NCI-H1436 treated with DMSO at 0.1 percent for 48 hours (cell line): ENCODE results near the gene TSHZ2.
"Not testable (repeated sequence)": the region's sequence is repeated elsewhere in the genome, so short reads cannot be mapped to it uniquely, and the experiment has no call there.

Source experiments
- DNase-seq: peaks from one replicate; lab custom pipeline; 2025; lab: John Stamatoyannopoulos, UW

TSHZ2 gene

DNA sequence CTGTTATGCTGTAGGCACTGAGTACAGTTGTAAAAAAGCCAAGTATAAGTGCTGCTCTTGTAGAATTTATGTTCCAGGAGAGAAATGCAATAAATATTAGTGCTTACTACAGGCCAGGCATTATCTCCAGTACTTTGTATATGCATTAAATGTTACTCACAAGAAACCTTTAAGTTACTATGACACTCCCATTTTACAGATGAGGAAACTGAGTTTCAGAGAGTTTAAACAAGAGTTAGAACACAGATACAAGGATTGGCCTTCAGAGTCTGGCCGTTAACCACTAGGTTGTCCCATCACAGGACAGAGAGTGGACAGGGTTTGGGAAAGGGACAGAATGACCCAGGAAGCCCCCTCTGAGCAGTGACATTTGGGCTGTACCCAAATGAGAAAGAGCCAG is 347.0 kb downstream of the TSHZ2 start:
- no peak for DNase-seq

DNA sequence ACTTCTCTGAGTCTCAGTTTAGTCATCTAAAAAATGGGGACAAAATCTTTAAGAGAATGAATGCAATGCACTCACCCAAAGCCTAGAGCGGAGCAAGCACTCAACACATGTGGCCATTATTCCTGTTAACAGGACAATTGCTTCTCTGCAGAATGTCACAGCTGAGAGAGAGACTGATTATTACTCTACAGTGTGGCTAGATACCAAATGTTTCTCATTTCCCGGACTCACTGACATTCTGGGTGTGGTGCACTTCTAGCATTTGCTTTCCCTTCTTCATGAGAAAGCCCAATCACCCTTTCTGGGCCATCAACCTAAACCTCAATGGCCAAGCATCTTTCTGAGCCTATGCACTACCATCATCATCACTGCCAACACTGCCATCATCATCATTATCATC is 347.6 kb downstream of the TSHZ2 start:
- DNase-seq: no peak

DNA sequence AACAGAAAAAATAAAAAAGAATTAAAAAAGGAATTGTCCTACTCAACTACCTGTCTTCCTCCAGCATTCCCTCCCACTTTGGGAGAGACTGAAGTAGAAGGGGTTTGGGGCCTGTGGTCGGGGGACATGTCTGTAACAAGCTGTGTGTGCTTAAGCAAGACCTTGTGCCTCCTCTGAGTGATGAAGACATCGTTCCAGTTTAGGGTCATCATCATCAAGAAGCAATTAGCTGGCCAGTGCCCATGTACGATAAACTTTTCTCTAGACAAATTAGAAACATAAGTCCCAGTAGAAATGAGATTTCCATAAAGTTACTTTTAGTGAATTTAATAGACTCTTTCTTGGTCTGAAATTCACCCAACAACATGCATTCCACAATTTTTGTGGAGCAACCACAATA is 348.5 kb downstream of the TSHZ2 start:
- no peak for DNase-seq

DNA sequence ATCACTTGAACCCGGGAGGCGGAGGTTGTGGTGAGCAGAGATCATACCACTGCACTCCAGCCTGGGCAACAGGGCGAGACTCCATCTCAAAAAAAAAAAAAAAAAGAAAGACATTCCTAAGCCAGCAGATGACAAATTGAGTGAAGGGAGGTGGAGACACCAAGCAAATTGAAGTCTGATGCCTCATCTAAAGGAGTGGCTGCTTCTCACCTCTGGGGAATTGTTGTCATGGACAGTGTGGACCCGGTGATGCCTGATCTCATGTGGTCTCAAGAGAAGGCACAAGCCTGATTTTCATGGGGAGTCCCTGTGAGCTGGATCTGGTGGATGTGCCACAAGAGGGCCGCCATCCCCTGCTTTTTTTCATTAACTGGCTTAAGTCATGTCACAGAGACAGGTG is 349.4 kb downstream of the TSHZ2 start:
- no peak for DNase-seq

DNA sequence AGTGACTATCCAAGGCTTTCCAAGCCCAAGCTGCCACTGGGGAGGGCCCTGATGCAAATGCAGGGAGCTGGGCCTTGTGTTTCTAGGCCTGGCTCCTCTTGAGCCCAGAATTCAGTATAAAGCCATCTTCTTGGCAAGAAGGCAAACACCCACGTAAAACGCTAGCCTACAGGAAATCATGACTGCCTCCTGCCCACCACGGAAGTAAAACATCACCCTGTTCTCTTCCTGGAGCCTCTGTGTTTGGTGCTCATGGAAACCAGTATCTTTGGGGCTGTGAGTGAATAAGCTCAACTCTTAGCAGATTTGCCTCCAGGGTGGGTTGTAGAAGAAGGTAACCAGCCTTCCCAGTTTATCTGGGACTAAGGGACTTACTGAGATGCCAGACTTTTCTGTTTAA is 350.5 kb downstream of the TSHZ2 start:
- no peak for DNase-seq

DNA sequence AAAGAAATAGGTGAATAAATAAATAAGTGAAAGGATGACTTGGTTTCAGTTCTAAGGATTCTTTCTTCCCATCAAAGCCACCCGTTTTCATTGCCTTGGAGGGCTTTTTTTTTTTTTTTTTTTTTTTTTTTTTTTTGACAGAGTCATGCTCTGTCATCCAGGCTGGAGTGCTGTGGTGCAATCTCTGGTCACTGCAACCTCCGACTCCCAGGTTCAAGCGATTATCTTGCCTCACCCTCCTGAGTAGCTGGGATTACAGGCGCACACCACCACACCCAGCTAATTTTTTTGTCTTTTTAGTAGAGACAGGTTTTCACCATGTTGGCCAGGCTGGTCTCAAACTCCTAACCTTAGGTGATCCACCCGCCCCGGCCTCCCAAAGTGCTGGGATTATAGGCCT is 351.3 kb downstream of the TSHZ2 start:
- not testable (repeated sequence) for DNase-seq

DNA sequence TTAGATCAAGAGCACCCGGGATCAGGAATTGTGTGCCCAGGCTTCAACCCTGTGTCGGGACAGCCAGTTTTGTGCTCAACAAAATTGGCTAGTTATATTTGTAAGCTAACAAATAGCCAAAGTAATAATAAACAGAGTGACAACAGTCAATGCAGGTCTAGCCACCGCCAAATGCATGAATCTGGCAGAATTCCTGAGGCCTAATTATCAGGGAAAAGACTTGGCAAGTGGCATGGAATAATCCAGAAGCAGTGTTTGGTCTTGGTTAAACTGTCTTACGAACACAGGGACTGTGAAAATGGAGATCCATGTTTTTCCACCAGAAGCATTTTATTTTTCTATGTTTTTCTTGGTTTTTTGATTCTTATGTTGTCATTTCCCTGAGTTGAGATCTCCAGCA is 352.7 kb downstream of the TSHZ2 start:
- DNase-seq: no peak

DNA sequence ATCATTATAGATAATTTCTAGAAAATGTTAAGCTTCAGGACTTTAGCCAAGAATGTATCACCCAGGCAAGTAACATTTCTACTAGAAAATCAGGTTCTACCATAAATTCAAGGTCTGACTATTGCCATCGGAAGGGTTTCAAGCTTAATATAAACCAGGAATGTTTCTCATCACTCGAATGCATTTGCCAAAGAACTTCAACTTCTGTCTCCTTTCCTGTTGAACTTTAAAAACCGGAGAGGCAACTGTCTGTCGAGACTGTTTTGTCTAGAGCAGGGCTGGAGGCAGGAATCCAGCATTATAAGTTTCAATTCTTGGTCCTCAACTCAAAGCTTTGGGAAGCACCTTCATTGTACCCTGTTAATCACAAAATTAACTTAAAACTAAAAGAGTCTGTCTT is 356.8 kb downstream of the TSHZ2 start:
- no peak for DNase-seq

DNA sequence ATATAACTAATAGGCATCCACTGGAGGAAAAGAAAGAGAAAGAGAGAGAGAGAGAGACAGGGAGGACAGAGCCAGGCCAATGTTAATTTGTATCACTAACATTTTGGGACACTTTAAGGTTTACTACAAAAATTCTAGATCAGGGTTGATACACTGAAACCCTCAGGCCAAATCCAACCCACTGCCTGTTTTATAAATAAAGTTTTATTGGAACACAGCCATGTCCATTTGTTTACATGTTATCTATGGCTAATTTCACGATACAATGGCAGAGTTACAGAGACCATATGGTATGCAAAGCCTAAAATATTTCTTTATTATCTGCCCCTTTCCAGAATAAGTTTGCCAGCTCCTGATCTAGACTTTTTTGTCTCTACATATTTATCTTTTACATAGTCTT is 357.6 kb downstream of the TSHZ2 start:
- DNase-seq: no peak

DNA sequence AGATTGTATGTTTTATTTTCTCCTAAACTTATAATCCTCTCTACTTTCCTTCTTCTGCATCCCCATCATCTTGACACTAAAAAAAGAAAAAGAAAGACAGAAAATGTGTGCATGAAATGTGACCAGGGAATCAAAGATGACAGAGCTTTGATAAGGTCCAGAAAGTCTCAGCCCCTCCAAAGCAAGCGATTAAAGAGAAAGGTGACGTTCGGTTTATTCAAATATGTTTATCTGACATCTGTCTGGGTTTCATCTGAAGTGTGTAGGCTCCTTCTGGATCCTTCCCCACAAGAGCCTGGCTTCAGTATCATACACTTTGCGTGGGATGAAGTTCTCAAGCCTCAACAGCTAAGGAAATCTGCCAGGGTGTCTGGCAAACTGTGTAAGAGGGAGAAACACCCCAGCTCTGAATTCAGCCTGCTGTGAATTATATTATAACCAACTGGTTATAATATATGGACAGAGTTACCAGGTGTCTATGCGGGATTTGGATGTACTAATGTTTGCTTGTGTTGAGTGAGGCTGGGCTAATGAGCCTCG is 358.5 kb downstream of the TSHZ2 start:
- no peak for DNase-seq

DNA sequence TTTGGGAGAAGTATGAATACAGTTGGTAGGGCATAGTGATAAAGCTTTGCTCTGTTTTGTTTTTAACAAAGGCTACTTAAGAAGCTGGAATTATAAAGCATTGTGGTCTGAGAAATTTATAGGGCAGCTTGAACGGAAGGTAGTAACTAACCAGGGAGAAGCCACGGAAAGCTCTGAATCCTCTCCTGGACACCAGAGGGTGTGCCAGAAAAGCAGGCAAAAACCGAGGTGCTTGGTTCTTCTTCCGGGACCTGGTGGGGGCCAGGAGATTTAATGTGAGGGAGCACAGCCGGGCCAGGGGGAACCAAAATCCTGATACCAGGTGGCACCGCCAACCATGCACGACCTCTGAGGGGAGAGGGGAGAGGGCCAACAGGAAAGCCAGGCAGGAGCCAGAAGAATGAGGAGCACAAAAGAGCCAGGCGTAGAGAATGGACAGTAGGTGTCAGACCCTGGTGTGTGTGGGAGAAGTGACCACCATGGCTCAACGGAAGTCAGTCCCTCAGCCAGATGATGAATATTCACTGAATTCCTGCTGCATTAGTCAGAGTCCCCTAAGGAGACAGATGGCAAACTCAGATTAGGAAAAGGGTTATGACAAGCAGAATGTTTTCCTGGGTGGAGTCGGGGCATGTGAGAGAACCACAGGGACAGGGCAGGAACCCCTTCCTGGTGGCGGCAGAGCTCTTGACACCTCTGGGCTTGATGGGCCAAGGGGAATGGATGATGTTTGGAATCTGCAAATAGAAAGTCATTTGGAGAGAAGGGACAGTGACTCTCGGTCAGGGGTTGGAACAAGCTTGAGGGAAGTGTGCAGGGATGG is 359.2 kb downstream of the TSHZ2 start:
- DNase-seq: no peak

DNA sequence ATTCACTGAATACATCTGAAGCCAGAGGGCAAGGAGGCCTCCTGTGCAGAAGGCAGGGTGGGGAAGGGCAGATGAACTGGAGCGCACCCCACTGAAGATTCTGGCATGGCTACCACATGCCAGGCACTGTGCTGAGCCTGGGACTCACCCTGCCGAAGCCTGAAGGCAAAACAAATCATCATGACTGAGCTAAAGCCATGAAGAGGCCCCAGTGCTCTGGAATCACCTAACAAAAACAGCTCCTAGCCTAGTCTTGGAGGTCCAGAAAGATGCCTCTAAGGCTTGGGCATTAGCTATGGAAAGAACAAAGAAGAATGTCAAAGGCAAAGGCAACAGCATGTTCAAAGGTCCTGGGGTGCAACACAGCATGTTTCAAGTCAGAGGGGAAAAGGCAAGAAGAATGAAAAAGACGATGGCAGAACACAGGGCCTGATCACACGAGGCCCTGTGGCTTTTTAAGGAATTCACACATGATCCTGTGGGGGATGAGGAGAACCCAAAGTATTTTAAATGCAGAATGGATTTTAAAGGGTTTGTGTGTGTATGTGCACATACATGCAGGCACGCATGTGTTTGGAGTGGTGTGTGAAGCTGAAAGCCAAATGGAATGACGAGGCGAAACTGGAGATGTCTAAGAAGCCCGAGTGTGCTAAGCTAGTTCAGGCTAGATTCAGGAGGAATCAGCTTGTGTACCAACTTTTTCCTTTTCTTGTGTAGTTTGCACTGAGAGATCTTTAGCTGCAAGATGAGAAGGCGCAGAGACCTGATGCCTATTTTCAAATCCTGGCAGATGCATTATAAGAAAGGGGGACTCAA is 360.1 kb downstream of the TSHZ2 start:
- DNase-seq: no peak

DNA sequence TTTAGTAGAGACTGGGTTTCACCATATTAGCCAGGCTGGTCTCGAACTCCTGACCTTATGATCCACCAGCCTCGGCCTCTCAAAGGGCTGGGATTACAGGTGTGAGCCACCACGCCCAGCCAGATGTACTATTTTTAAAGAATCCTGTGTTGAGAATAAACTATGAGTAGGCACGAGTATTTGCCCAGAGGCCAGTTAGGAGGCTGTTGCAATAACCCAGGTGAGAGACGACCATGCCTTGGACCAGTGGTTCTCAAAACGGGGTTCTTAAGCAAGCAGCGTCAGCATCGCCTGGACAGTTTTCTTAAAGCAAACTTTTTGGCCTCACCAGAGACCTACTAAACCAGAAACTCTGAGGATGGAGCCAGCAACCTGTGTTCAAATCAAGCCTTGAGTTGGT is 362.7 kb downstream of the TSHZ2 start:
- DNase-seq: no peak

DNA sequence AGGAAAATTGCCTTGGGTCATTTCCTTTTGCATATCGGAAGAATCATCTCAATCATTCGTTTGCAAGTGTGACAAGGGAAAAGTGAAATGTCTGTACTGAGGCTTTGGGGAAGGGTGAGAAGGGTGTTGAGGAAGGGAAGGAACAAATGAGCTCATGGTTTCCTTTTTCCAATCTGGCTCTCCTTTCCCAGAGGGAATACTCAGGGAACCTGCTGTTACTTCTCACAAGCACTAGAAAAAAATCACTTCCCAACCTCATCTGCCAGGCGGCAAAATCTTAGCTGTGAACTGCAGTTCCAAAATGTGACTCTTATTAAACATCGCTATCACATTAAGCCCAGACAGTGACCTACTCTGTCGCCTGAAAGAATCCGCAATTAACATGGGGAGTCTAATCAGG is 363.4 kb downstream of the TSHZ2 start:
- no peak for DNase-seq

DNA sequence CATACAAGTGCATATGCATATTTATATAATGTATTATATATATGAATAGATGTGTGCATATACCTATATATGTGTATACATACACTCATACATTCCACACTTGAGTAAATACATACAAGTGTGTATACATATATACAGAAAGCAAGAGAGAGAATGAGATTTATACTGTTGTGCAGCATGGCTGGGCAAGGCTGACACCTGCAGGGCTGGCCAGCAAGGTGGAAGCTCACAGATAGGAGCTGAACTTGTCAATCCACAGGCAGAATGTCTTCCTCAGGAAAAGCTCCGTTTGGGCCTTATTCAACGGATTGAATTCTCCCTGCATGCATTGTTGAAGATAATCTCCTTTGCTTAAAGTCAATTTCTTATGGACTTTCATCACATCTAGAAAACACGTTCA is 364.7 kb downstream of the TSHZ2 start:
- DNase-seq: no peak

DNA sequence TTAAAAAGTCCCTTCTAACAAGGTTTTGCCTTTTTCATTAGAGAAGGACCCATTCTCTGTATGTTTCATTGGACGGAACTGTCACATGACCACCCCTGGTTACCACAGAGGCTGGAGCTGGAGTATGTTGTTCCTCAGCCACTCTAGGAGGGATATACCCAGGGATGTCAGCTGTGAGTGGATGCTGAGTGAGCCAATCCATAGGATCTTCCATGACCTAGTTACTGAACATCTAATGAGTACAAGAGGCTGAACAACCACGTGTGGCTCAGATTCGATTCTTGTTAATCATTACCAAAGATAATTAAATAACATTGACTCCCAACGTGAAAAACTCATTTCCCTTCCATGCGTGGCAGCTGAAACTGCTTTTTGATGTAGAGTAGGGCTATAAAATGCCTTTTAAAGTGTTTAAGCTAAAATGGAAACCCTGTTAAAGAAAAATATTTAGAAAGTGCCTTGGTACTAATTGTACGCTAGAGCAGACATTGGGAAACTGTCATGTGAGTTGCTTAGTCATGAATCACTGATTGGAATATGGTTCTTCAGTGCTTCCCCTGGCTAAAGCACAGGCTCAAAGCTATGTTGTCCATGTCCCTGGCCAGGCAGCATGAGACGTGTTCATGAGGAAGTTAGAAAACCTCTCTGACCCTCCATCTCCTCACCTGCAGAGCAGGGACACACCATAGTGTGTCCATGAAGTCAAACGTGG is 365.4 kb downstream of the TSHZ2 start:
- DNase-seq: no peak

DNA sequence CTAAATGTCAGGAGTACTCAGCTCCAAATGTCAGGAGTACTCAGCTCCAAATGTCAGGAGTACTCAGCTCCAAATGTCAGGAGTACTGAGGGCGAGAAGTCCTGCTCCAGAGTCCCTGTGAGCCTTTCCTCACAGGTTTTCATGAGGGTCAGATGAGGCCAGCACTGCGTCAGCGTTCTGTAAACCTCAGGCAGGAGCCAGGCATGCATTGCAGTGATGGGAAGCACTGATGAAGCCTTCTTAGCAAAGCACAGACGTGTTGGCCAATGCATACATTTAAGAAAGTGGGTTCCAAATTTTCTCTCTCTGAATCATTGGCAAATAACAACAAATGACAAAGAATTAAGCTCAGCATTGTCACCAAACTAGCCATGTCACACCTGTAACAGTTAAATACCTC is 366.6 kb downstream of the TSHZ2 start:
- no peak for DNase-seq

DNA sequence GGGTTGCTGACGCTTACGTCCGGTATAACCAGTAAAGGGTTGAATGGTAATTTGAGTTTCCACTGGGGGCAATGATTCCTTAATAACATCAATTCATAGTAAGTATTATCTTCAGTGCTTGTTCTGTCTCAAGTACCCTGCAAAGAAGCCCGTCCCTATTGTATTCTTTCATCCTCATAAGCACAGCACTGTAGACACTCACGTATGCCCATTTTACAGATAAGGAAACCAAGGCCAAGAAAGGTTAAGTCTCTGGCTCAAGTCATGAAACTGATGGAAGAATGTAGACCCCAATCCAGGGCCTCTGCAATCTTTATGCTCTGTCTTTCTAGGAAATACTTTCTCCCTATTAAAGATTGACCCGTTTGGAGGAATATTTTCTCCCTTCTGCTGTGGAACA is 370.3 kb downstream of the TSHZ2 start:
- DNase-seq: no peak

DNA sequence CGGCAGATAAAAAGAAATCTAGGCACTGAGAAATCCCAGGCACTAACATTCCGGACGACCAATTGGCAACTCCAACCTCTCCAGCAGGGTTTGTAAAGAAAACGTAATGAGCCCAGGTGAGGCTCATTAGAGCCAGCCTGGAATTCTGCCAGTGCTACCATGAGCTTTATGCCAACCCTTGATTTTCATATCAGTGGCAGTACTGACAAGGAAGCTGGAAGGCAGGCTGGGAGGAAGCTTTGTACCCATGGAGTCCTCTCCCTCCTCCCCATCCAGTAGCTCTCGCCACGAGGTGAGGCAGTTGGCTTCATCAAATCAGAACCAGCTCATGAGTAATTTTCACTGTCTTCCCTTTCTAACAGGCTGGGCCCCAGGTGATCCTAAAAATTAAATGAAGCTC is 371.3 kb downstream of the TSHZ2 start:
- no peak for DNase-seq

DNA sequence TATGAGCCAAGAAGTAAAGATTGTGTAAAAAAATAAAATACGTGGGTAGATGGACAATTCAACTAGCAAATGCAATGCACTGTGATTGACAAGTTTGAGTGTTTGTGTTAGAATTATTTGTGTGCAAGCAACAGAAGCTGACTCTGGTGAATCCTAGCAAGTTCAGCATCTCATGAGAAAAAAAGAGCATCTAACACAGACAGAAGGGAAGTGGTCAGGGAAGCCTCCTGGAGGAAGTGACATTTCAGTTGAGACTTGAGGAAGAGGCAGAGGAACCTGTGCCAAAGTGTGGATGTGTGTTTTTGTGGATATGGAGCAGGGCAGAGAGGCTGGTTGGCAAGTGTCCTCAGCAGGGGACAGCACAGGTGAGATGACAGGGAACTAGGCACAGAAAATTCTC is 372.7 kb downstream of the TSHZ2 start:
- no peak for DNase-seq

DNA sequence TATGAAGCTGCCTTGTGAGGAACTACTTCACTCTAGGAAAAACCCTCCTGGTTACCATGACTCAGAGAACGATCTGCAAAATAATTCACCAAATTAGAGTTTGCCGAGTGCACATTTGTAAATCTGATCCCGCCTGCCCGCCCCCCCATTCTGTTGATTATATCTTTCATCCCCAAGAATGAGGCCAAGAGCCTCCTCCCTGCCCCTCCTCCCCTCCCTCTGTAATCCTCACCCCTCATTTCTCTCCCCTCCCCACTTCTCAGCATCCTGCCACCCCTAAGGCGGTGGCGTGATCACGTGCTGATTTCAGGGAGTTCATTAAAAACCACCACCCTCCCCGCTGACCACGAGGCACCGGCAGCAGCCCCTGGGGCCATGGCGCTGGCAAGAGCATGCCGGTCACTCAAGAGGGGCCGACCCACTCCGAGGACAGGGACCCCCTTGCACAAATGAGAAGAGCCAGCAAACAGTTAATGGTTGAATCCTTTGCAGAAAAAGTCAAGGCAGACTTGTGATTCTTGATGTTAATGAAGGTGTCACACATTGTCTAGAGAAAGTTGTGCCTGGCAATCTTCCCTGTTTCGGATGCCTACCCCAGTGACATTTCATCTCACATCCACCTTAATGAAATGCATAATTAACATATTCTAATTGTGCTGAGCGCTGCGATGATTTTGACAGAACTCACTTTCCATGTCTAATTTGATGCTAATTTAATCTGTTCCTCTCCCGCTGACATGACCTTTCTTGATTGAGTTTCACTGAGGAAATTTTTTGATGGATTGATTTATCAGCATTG is 373.6 kb downstream of the TSHZ2 start:
- no peak for DNase-seq

DNA sequence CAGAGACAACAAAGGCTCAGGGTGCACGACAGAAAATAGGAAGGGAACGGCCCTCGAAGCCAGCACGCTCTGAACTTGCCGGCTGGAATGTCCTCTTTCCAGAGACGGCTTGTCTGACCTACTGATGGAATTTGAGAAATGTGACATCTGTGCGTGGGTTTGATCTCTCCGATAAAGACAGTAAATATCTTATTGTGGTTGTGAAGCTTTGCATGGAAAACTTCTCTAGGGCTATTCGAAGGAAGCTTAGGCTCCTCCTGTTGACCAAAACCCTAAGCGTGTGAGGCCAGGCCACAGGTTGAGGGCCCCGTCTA is 374.1 kb downstream of the TSHZ2 start:
- DNase-seq: no peak
